HEK293T (cell line): Measurements from ENCODE around the gene RYR1.
A peak's percentile ranks its signal among the peaks of the same experiment; 100 is the strongest.
"Not testable (repeated sequence)": the region's sequence is repeated elsewhere in the genome, so short reads cannot be mapped to it uniquely, and the experiment has no call there.

Experiments
- CTCF ChIA-PET: fragments of 350-600 bp; formaldehyde crosslinking; extraction: SDS; loops from one replicate; lab custom pipeline; 2021; ENCODE audit warnings: antibody characterized with exemption, inconsistent platforms; lab: Yijun Ruan, JAX
- POLR2A ChIA-PET: fragments of 350-600 bp; formaldehyde crosslinking; extraction: SDS; loops from one replicate; lab custom pipeline; 2020; ENCODE audit warnings: antibody characterized with exemption, inconsistent platforms; lab: Yijun Ruan, JAX
- DNase-seq: peaks from one replicate; pipeline ENCODE4 v3.0.0; 2012; ENCODE audit warnings: mixed read lengths; ENCODE audit errors: extremely low spot score
- ARNT ChIP-seq: fragments of 450-650 bp; IDR thresholded peaks from 2 replicates; pipeline ENCODE4 v1.6.1; 2017; ENCODE audit warnings: mild to moderate bottlenecking
- BHLHE40 ChIP-seq: fragments of 450-650 bp; IDR thresholded peaks from 2 replicates; pipeline ENCODE4 v1.6.1; 2016; ENCODE audit warnings: mild to moderate bottlenecking, moderate library complexity, borderline replicate concordance
- CTBP1 ChIP-seq: fragments of 450-650 bp; IDR thresholded peaks from 2 replicates; pipeline ENCODE4 v1.6.1; 2016; ENCODE audit warnings: borderline replicate concordance
- ELF4 ChIP-seq: fragments of 450-650 bp; IDR thresholded peaks from 2 replicates; pipeline ENCODE4 v1.6.1; 2017; ENCODE audit warnings: antibody characterized with exemption
- FOXA1 ChIP-seq: fragments of 450-650 bp; IDR thresholded peaks from 2 replicates; pipeline ENCODE4 v1.6.1; 2016; ENCODE audit warnings: mild to moderate bottlenecking
- FOXK2 ChIP-seq: fragments of 450-650 bp; IDR thresholded peaks from 2 replicates; pipeline ENCODE4 v1.6.1; 2016; ENCODE audit warnings: mild to moderate bottlenecking
- FOXM1 ChIP-seq: fragments of 450-650 bp; IDR thresholded peaks from 2 replicates; pipeline ENCODE4 v1.6.1; 2017; ENCODE audit warnings: mild to moderate bottlenecking, borderline replicate concordance
- HDGF ChIP-seq: fragments of 450-650 bp; IDR thresholded peaks from 2 replicates; pipeline ENCODE4 v1.6.1; 2017; ENCODE audit warnings: antibody characterized with exemption, borderline replicate concordance
- L3MBTL2 ChIP-seq: fragments of 450-650 bp; conservative IDR thresholded peaks from 2 replicates; pipeline ENCODE4 v1.6.1; 2016; ENCODE audit warnings: mild to moderate bottlenecking
- LEF1 ChIP-seq: fragments of 450-650 bp; IDR thresholded peaks from 2 replicates; pipeline ENCODE4 v1.6.1; 2017; ENCODE audit warnings: mild to moderate bottlenecking, borderline replicate concordance
- NFRKB ChIP-seq: fragments of 450-650 bp; IDR thresholded peaks from 2 replicates; pipeline ENCODE4 v1.6.1; 2016; ENCODE audit warnings: mild to moderate bottlenecking, moderate library complexity
- PKNOX1 ChIP-seq: fragments of 450-650 bp; IDR thresholded peaks from 2 replicates; pipeline ENCODE4 v1.6.1; 2016
- SP1 ChIP-seq: fragments of 450-650 bp; IDR thresholded peaks from 2 replicates; pipeline ENCODE4 v1.6.1; 2017
- SUZ12 ChIP-seq: fragments of 450-650 bp; IDR thresholded peaks from 2 replicates; pipeline ENCODE4 v1.6.1; 2016; ENCODE audit warnings: mild to moderate bottlenecking
- TARDBP ChIP-seq: fragments of 450-650 bp; IDR thresholded peaks from 2 replicates; pipeline ENCODE4 v1.6.1; 2016
- ZNF384 ChIP-seq: fragments of 450-650 bp; IDR thresholded peaks from 2 replicates; pipeline ENCODE4 v1.6.1; 2016

RYR1 gene

GRCh38 chr19:38569368-38569983 is 136.0 kb downstream of the RYR1 start:
- ChIA-PET POLR2A (interaction anchor here (2.2 kb wide), 1 partner anchor 49 kb away, joined by 11 read pairs; the partner anchor contains the start of gene EIF3K), CTCF (interaction anchor here (1.5 kb wide), 1 partner anchor 67 kb away, joined by 3 read pairs; no protein-coding TSS in a partner anchor)
- TF ChIP-seq SP1, result no peak
- TF ChIP-seq PKNOX1, result no peak
- no peak for TF ChIP-seq FOXA1
- no peak for TF ChIP-seq ELF4
- TF ChIP-seq TARDBP, result no peak
- no peak for TF ChIP-seq HDGF
- no peak for TF ChIP-seq NFRKB
- TF ChIP-seq ZNF384, result no peak
- no peak for TF ChIP-seq SUZ12
- DNase-seq, result no peak

GRCh38 chr19:38571682-38572081 is 138.2 kb downstream of the RYR1 start:
- ChIA-PET POLR2A (no interaction called here), CTCF (no interaction called here)
- no peak for DNase-seq
- TF ChIP-seq FOXA1, result no peak
- TF ChIP-seq TARDBP, result no peak
- TF ChIP-seq PKNOX1, result peak; percentile 88
- no peak for TF ChIP-seq ARNT
- no peak for TF ChIP-seq L3MBTL2

- DNase-seq, result no peak
- POLR2A ChIA-PET, result interaction anchor here (1.7 kb wide), 1 partner anchor 41 kb away, joined by 6 read pairs; the partner anchor contains the start of gene EIF3K
- no peak for TF ChIP-seq SUZ12
- TF ChIP-seq L3MBTL2, result no peak
- no peak for TF ChIP-seq BHLHE40
- TF ChIP-seq HDGF, result no peak
- TF ChIP-seq NFRKB, result no peak
- no peak for TF ChIP-seq ARNT
- no peak for TF ChIP-seq ZNF384
- no peak for TF ChIP-seq SP1
- TF ChIP-seq CTBP1, result no peak
- no peak for TF ChIP-seq TARDBP
- CTCF ChIA-PET, result interaction anchor here (1.2 kb wide), 1 partner anchor 59 kb away, joined by 3 read pairs; no protein-coding TSS in a partner anchor
Measured at GRCh38 chr19:38577826-38578225, 144.3 kb downstream of the RYR1 start.

- POLR2A ChIA-PET, result interaction anchor here (1.7 kb wide), 1 partner anchor 40 kb away, joined by 6 read pairs; the partner anchor contains the start of gene EIF3K
Measured at GRCh38 chr19:38579304-38579703, 145.8 kb downstream of the RYR1 start.

GRCh38 chr19:38580080-38580479 is 146.6 kb downstream of the RYR1 start:
- CTCF ChIA-PET, result interaction anchor here (0.6 kb wide), 1 partner anchor 100 kb away, joined by 3 read pairs; no protein-coding TSS in a partner anchor
- DNase-seq, result no peak
- no peak for TF ChIP-seq FOXM1
- POLR2A ChIA-PET, result no interaction called here

More at GRCh38 chr19:38579304-38579703, 145.8 kb downstream of the RYR1 start:
- CTCF ChIA-PET, DNase-seq: not testable (repeated sequence)

- ChIA-PET CTCF (no interaction called here), POLR2A (no interaction called here)
- DNase-seq, result no peak
- no peak for TF ChIP-seq ZNF384
- TF ChIP-seq BHLHE40, result no peak
- no peak for TF ChIP-seq CTBP1
- TF ChIP-seq TARDBP, result no peak
- no peak for TF ChIP-seq FOXM1
Measured at GRCh38 chr19:38583219-38583984, 149.9 kb downstream of the RYR1 start.

GRCh38 chr19:38583985-38584305 is 150.5 kb downstream of the RYR1 start:
- CTCF ChIA-PET, result no interaction called here
- no peak for TF ChIP-seq SP1
- TF ChIP-seq ELF4, result no peak
- TF ChIP-seq CTBP1, result no peak
- no peak for TF ChIP-seq FOXA1
- no peak for TF ChIP-seq LEF1
- no peak for TF ChIP-seq TARDBP
- DNase-seq, result no peak
- POLR2A ChIA-PET, result no interaction called here

- no peak for DNase-seq
- POLR2A ChIA-PET, result interaction anchor here (1.0 kb wide), 1 partner anchor 31 kb away, joined by 3 read pairs; the partner anchor contains the start of gene EIF3K
- CTCF ChIA-PET, result no interaction called here
- TF ChIP-seq FOXM1, result no peak
- no peak for TF ChIP-seq ARNT
- no peak for TF ChIP-seq L3MBTL2
- TF ChIP-seq NFRKB, result no peak
- TF ChIP-seq FOXA1, result no peak
- no peak for TF ChIP-seq FOXK2
- no peak for TF ChIP-seq TARDBP
- TF ChIP-seq SP1, result no peak
- TF ChIP-seq HDGF, result no peak
- no peak for TF ChIP-seq LEF1
- no peak for TF ChIP-seq CTBP1
Measured at GRCh38 chr19:38587562-38587961, 154.1 kb downstream of the RYR1 start.
